Transverse colon (tissue), 4 donors: Measurements from ENCODE around the gene STXBP1. TPM values are rescaled to one million over a fixed set of nuclear protein-coding genes. Genes with fewer than 3 reads are reported as not detected.
A peak's percentile ranks its signal among the peaks of the same experiment; 100 is the strongest.

ENCODE experiments used
- DNase-seq: peaks from one replicate; pipeline ENCODE4 v3.0.0-alpha.2; 2019
- H3K27ac ChIP-seq, 4 donors: fragments of 200-600 bp; sonication (generic); 2 replicates each; pipeline ENCODE4 v1.5.1; 2016 to 2018; ENCODE audit warnings: inconsistent platforms in 4 of 4
- H3K27me3 ChIP-seq: fragments of 200-600 bp; sonication (generic); 2 replicates; pipeline ENCODE4 v1.5.1; 2017; ENCODE audit warnings: inconsistent platforms
- H3K36me3 ChIP-seq, 4 donors: fragments of 200-600 bp; sonication (generic); 2 replicates each; pipeline ENCODE4 v1.5.1; 2017 to 2019; ENCODE audit warnings: inconsistent platforms in 4 of 4
- H3K4me1 ChIP-seq, 4 donors: fragments of 200-600 bp; sonication (generic); 2 replicates each; pipeline ENCODE4 v1.5.1; 2017 to 2020; ENCODE audit warnings: inconsistent platforms in 4 of 4
- H3K4me3 ChIP-seq, 4 donors: fragments of 200-600 bp; sonication (generic); 1 replicate in 1 of 4; 2 replicates in 3 of 4; pipeline versions ENCODE4 v1.5.1 to v1.6.1; 2017 to 2019; ENCODE audit warnings: inconsistent platforms in 4 of 4
- H3K9me3 ChIP-seq, 2 donors: fragments of 200-600 bp; sonication (generic); 2 replicates each; pipeline ENCODE4 v1.5.1; 2017 to 2019; ENCODE audit warnings: inconsistent platforms in 2 of 2
- CTCF ChIP-seq, 5 experiments: fragments of 200-600 bp in 3 of 5; fragments of 450-650 bp in 2 of 5; sonication (generic) in 3 of 5; IDR thresholded peaks; 1 replicate in 2 of 5; 2 replicates in 3 of 5; pipeline ENCODE4 v1.5.1; 2016 to 2017; ENCODE audit warnings: antibody characterized with exemption in 5 of 5, inconsistent platforms in 3 of 5, mild to moderate bottlenecking in 2 of 5, moderate library complexity in 1 of 5
- EP300 ChIP-seq: sonication (generic); formaldehyde crosslinking; IDR thresholded peaks from one replicate; pipeline ENCODE4 v1.6.1; 2017; ENCODE audit warnings: antibody characterized with exemption, low read depth
- POLR2A ChIP-seq: fragments of 450-650 bp; IDR thresholded peaks from one replicate; pipeline ENCODE4 v1.6.1; 2016; ENCODE audit warnings: antibody characterized with exemption, mild to moderate bottlenecking, moderate library complexity
- POLR2AphosphoS5 ChIP-seq, 3 donors: sonication (generic); formaldehyde crosslinking; IDR thresholded peaks; one replicate each; pipeline ENCODE4 v1.6.1; 2016; ENCODE audit warnings: antibody characterized with exemption in 3 of 3
- WGBS, 2 donors: methylation state at CpG; one replicate each; pipeline ENCODE4 v1.1.5; 2018; ENCODE audit warnings: low coverage in 1 of 2; 5-methylcytosine and 5-hydroxymethylcytosine counted together
- in situ Hi-C, 4 donors: fragments of 200-750 bp; cut with MboI; loops; one replicate each; pipeline versions ENCODE4 v1.15.0 to v1.15.1; 2017; ENCODE audit warnings: low sequenced_read_pairs in 3 of 4, low pct_ligation_motif_present in 1 of 4, low pct_unique_long_range_greater_than_20kb in 1 of 4
- intact Hi-C: fragments of 100-400 bp; cut with DNase I; formaldehyde crosslinking; loops from one replicate; pipeline ENCODE4 v1.15.1; 2023; ENCODE audit warnings: low total_unique reads
- total RNA-seq, 4 donors: library from RNA; depleted of rRNA; stranded (reverse); fragments of >200 nt; gene quantifications; one replicate each; pipeline ENCODE4 v1.1.0, GENCODE V29; 2016

The STXBP1 gene
- total RNA-seq, 4 donors from 2014 or later, result 7.9 to 193 (median 13.3) TPM

DNA sequence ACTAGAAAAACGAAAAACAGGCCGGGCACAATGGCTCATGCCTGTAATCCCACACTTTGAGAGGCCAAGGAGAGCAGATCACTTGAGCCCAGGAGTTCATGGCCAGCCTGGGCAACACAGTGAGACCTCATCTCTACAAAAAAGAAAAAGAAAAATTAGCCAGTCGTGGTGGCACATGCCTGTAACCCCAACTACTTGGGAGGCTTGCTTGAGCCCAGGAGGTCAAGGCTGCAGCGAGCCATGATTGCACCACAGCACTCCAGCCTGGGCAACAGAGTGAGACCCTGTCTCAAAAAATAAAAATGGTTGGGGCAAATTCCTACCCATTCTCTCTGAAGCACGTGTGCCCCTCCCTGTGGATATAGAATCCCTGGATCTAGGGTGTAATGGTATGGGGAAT, 86.3 kb downstream of the STXBP1 start:
- Histone ChIP-seq H3K9me3 (no peaks in the 10 kb centered on the region), H3K4me3 (no peak overlapping the region), H3K27me3 (no peaks in the 10 kb centered on the region), H3K4me1 (peaks cover 0 to 13% (median 7%) of the 10 kb centered on the region in 4 donors), H3K27ac (peak overlapping the region in 2 of 4 donors; percentile 74 to 86), H3K36me3 (no peaks in the 10 kb centered on the region)
- DNase-seq, result no peak
- in situ Hi-C loops (no loop called here), intact Hi-C loops (no loop called here)
- 80 to 89% methylated on average over 3 to 5 of the region's 5 CpGs for WGBS, 2 donors
- TF ChIP-seq EP300 (no peak), POLR2AphosphoS5 (IDR thresholded peaks at IDR 0.05) (no peak), POLR2A (no peak), CTCF (IDR thresholded peaks at IDR 0.05) (no peak)

- H3K27me3 ChIP-seq, result no peaks in the 10 kb centered on the region
- H3K4me3 ChIP-seq, result peak overlapping the region in 2 of 4 donors; percentile 20 to 35
- peaks cover 0 to 13% (median 7%) of the 10 kb centered on the region in 4 donors for H3K4me1 ChIP-seq
- intact Hi-C loops (no loop called here), in situ Hi-C loops (no loop called here)
- H3K27ac ChIP-seq, result peak overlapping the region; percentile 68 to 86 (median 76)
- no peaks in the 10 kb centered on the region for H3K36me3 ChIP-seq
- TF ChIP-seq CTCF (IDR thresholded peaks at IDR 0.05) (peak in 4 of 5 experiments; percentile 8 to 48 (median 28)), POLR2AphosphoS5 (IDR thresholded peaks at IDR 0.05) (peak; percentile 52 to 59 (median 59)), POLR2A (peak; percentile 52), EP300 (no peak)
- 22 to 100% methylated on average over 2 to 41 of the region's 41 CpGs for WGBS, 2 donors
- no peaks in the 10 kb centered on the region for H3K9me3 ChIP-seq
- DNase-seq, result peak; percentile 95
Measured at GRCh38 chr9:127698985-127699670, 87.1 kb downstream of the STXBP1 start.

- intact Hi-C loops, result no loop called here
- no peak overlapping the region for H3K4me3 ChIP-seq
- WGBS, 2 donors, result 80 to 96% methylated on average over 2 of the region's 2 CpGs
- no peaks in the 10 kb centered on the region for H3K9me3 ChIP-seq
- no peak for TF ChIP-seq EP300
- no peak for TF ChIP-seq CTCF (IDR thresholded peaks at IDR 0.05)
- no peak for TF ChIP-seq POLR2AphosphoS5 (IDR thresholded peaks at IDR 0.05)
- no peak for TF ChIP-seq POLR2A
- no peak for DNase-seq
- in situ Hi-C loops, result no loop called here
- H3K36me3 ChIP-seq, result no peaks in the 10 kb centered on the region
- H3K27me3 ChIP-seq, result no peaks in the 10 kb centered on the region
- H3K27ac ChIP-seq, result peak overlapping the region in 2 of 4 donors; percentile 79 to 86
- H3K4me1 ChIP-seq, result peaks cover 0 to 13% (median 7%) of the 10 kb centered on the region in 4 donors
Measured at GRCh38 chr9:127700140-127700539, 88.1 kb downstream of the STXBP1 start.

DNA sequence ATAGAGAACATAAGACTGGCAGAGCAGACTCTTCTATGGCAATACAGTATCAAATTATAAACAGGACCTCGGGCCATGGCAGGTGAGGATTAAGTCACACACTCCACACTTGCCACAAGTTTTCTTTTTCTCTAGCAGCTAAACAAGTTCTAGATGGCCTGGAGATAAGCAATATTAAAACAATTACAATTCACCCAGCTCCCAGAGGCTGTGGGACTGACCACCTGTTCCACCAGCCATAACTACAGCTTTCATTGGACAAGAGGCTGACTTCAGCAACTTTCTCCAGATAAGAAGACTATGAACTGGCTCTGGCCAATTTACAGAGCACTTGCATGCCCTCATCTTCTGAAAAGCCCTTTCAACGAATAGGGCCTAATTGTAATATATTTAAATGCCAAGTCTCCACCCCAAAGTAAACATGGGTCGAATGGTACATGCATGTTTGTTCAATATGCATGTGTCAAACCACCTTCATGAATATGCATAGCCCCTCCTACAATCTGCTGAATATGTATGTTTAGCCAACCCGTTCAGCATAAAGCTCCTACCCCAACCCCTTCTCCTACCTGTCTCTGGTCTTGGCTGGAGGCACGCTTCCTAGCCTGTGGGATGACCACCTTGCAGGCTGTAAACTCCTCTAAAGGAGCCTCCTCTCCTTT, 88.6 kb downstream of the STXBP1 start:
- Histone ChIP-seq H3K27me3 (no peaks in the 10 kb centered on the region), H3K4me3 (no peak overlapping the region), H3K9me3 (no peaks in the 10 kb centered on the region), H3K36me3 (no peaks in the 10 kb centered on the region), H3K4me1 (peaks cover 0 to 13% (median 7%) of the 10 kb centered on the region in 4 donors), H3K27ac (no peak overlapping the region)
- TF ChIP-seq POLR2A (no peak), EP300 (no peak), CTCF (IDR thresholded peaks at IDR 0.05) (no peak), POLR2AphosphoS5 (IDR thresholded peaks at IDR 0.05) (no peak)
- intact Hi-C loops, result no loop called here
- WGBS, 2 donors, result 73% methylated on average over 5 of the region's 5 CpGs; no CpG with 5 or more reads in 1 of the 2 donors
- in situ Hi-C loops, result no loop called here
- no peak for DNase-seq
